Measurements from ENCODE around the gene NFIC.

DNA sequence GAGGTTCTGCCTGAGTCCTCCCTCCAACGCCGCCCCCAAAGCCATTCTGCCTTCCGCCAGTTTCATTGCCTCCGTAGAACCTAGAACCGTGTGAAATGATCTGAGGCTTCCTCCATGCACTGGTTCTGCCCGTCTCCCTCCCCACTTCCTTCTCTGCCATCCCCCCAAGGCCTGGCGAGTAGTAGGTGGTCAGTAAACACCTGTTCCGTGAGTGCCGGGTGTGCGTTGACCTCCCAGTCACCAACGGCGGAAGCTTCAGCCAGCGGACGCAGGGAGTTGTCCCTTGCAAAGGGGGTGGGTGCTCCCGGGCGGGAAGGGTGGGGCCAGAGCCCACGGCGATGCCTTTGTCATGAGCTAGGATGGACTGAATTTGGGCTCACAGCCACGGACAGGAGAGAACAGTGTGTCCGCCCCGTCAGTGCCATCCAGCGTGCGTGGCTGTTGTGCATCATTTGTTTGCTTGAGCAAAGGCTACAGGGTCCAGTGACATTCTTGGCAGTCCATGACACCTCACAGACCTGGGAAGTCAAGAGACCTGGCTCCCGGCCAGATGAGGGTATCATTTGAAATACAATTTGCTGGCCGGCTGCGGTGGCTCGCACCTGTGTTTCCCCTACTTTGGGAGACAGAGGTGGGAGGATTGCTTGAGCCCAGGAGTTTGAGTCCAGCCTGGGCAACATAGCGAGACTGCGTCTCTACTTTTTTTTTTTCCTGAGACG lies 43.1 kb downstream of the NFIC start:
- TF ChIP-seq GATA2 (IDR thresholded peaks at IDR 0.05; ENCODE audit: low read depth, low read length): no peak
- no peak for TF ChIP-seq GATA3 (IDR thresholded peaks at IDR 0.05; ENCODE audit: low read depth, low read length)

Data from SH-SY5Y (cell line).